Suprapubic skin (tissue), 4 donors: ENCODE measurements around the gene SPDYE16.
"Not testable (repeated sequence)": the region's sequence is repeated elsewhere in the genome, so short reads cannot be mapped to it uniquely, and the experiment has no call there.

Experiments
- POLR2A ChIP-seq, 2 donors: fragments of 450-650 bp; IDR thresholded peaks; one replicate each; pipeline ENCODE4 v1.6.1; 2017; ENCODE audit warnings: antibody characterized with exemption in 2 of 2, mild to moderate bottlenecking in 2 of 2, moderate library complexity in 2 of 2
- POLR2AphosphoS5 ChIP-seq, 3 donors: sonication (generic); formaldehyde crosslinking; IDR thresholded peaks; one replicate each; pipeline ENCODE4 v1.6.1; 2017; ENCODE audit warnings: antibody characterized with exemption in 3 of 3
- TF ChIP-seq, protein P1 (sequence below), 2 donors: fragments of 200-600 bp in 1 of 2; fragments of 450-650 bp in 1 of 2; sonication (generic) in 1 of 2; IDR thresholded peaks; one replicate each; pipeline ENCODE4 v1.5.1; 2016 to 2019; ENCODE audit warnings: antibody characterized with exemption in 2 of 2, mild to moderate bottlenecking in 1 of 2, moderate library complexity in 1 of 2

DNA sequence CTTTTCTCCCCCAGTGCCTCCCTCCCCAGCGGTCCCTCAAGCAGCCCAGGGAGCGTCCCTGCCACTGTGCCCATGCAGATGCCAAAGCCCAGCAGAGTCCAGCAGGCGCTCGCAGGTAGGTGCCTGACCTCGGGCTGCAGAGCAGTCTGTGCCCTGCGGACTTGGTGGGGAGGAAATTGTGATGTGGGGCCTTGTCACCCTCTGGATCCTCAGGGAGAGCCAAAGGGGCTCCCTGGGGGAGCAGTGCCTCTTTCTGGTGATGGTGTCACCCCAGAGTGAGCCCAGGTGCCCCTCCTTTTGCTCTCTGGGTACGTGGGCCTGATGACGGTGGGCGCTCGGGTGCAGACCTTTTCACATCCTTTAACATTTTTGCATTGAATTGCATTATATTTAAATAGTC is 51.0 kb downstream of the SPDYE16 start:
- TF ChIP-seq, protein P1, sequence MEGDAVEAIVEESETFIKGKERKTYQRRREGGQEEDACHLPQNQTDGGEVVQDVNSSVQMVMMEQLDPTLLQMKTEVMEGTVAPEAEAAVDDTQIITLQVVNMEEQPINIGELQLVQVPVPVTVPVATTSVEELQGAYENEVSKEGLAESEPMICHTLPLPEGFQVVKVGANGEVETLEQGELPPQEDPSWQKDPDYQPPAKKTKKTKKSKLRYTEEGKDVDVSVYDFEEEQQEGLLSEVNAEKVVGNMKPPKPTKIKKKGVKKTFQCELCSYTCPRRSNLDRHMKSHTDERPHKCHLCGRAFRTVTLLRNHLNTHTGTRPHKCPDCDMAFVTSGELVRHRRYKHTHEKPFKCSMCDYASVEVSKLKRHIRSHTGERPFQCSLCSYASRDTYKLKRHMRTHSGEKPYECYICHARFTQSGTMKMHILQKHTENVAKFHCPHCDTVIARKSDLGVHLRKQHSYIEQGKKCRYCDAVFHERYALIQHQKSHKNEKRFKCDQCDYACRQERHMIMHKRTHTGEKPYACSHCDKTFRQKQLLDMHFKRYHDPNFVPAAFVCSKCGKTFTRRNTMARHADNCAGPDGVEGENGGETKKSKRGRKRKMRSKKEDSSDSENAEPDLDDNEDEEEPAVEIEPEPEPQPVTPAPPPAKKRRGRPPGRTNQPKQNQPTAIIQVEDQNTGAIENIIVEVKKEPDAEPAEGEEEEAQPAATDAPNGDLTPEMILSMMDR (IDR thresholded peaks at IDR 0.05) = not testable (repeated sequence)
- not testable (repeated sequence) for TF ChIP-seq POLR2A, POLR2AphosphoS5 (IDR thresholded peaks at IDR 0.05)
